IPS DF 4.7 (cell line): ENCODE data around the gene OR1L6.

Source experiments
- DNase-seq: peaks from one replicate; pipeline ENCODE4 v3.0.0-alpha.2; 2013; ENCODE audit warnings: low spot score; ENCODE audit errors: extremely low read depth

OR1L6 gene

GRCh38 chr9:122742003-122742402, at the start of gene OR1L6:
Gene OR1L6, plus strand, starts transcription at chr9:122742303. Its CDS starts 7,545 bp downstream, at chr9:122749848.
- no peak for DNase-seq

GRCh38 chr9:122695696-122696095, 46.4 kb upstream of the OR1L6 start:
- no peak for DNase-seq

- DNase-seq: no peak
Measured at GRCh38 chr9:122718038-122718437, 24.1 kb upstream of the OR1L6 start.

GRCh38 chr9:122719218-122719617, 22.9 kb upstream of the OR1L6 start:
- no peak for DNase-seq

- no peak for DNase-seq
Measured at GRCh38 chr9:122723690-122724089, 18.4 kb upstream of the OR1L6 start, which contains the start of gene OR1L4. Gene OR1L4, plus strand, starts transcription at chr9:122723990. Its CDS starts 0 bp downstream, at chr9:122723990.

- DNase-seq: no peak
Measured at GRCh38 chr9:122754825-122755224, 12.7 kb downstream of the OR1L6 start.

GRCh38 chr9:122767817-122768216, 25.7 kb downstream of the OR1L6 start:
- no peak for DNase-seq

GRCh38 chr9:122777052-122777451, 34.9 kb downstream of the OR1L6 start:
- no peak for DNase-seq

GRCh38 chr9:122777935-122778627, 36.0 kb downstream of the OR1L6 start:
- DNase-seq: no peak

- DNase-seq: no peak
Measured at GRCh38 chr9:122779181-122779580, 37.1 kb downstream of the OR1L6 start.

- no peak for DNase-seq
Measured at GRCh38 chr9:122780026-122780425, 37.9 kb downstream of the OR1L6 start.

GRCh38 chr9:122781671-122782070, 39.6 kb downstream of the OR1L6 start:
- DNase-seq: no peak

- DNase-seq: no peak
Measured at GRCh38 chr9:122785269-122785668, 43.2 kb downstream of the OR1L6 start.

- no peak for DNase-seq
Measured at GRCh38 chr9:122786338-122786737, 44.2 kb downstream of the OR1L6 start.

- no peak for DNase-seq
Measured at GRCh38 chr9:122788831-122789230, 46.7 kb downstream of the OR1L6 start, which contains the start of gene OR5C1. Gene OR5C1, plus strand, starts transcription at chr9:122788933. Its CDS starts 0 bp downstream, at chr9:122788933.

- DNase-seq: no peak
Measured at GRCh38 chr9:122789256-122790046, 47.3 kb downstream of the OR1L6 start.

GRCh38 chr9:122791872-122792669, 50.0 kb downstream of the OR1L6 start:
- DNase-seq: no peak

- DNase-seq: no peak
Measured at GRCh38 chr9:122797316-122798063, 55.4 kb downstream of the OR1L6 start.
